Measurements from ENCODE around the gene SAPCD1. TPM values are rescaled to one million over a fixed set of nuclear protein-coding genes. Genes with fewer than 3 reads are reported as not detected.

Gene SAPCD1
- total RNA-seq, 2 donors from 2014 or later = 7.9 to 8.4 TPM

GRCh38 chr6:31763619-31763940 lies 1.1 kb downstream of the SAPCD1 start:
- peak overlapping the region; percentile 86 for H3K27ac ChIP-seq (ENCODE audit: low read depth, low read length)
- H3K36me3 ChIP-seq (ENCODE audit: control insufficient read depth, insufficient read depth, low read length) = no peaks in the 10 kb centered on the region
- H3K27me3 ChIP-seq (ENCODE audit: control insufficient read depth, insufficient read depth, low read length, poor library complexity, severe bottlenecking) = no peaks in the 10 kb centered on the region
- Mint-ChIP-seq H3K36me3 (ENCODE audit: low read depth) (peaks cover 25% of the 10 kb centered on the region), H3K27ac (peak overlapping the region; percentile 77), H3K9me3 (no peaks in the 10 kb centered on the region), H3K27me3 (ENCODE audit: insufficient read depth) (no peaks in the 10 kb centered on the region), H3K4me3 (no peak overlapping the region), H3K4me1 (peaks cover 18% of the 10 kb centered on the region)
- TF ChIP-seq CTCF (conservative IDR thresholded peaks at IDR 0.05) = no peak
- H3K9ac ChIP-seq (ENCODE audit: extremely low read depth, low read length, poor library complexity, severe bottlenecking) = no peak overlapping the region
- H3K4me3 ChIP-seq (ENCODE audit: low read length) = no peak overlapping the region
- WGBS, 2 experiments (ENCODE audit: insufficient coverage in 1 of 2, insufficient read length in 1 of 2) = 0 to 39% methylated on average over 1 of the region's 1 CpG
- no peaks in the 10 kb centered on the region for H3K4me1 ChIP-seq (ENCODE audit: control insufficient read depth, insufficient read depth, low read length)
- peak; percentile 86 for DNase-seq
- H3K9me3 ChIP-seq (ENCODE audit: control insufficient read depth, low read length) = no peaks in the 10 kb centered on the region

- no peaks in the 10 kb centered on the region for H3K36me3 ChIP-seq (ENCODE audit: control insufficient read depth, insufficient read depth, low read length)
- WGBS, 2 experiments (ENCODE audit: insufficient coverage in 1 of 2, insufficient read length in 1 of 2) = 88 to 93% methylated on average over 2 to 4 of the region's 4 CpGs
- H3K4me3 Mint-ChIP-seq = no peak overlapping the region
- peaks cover 23% of the 10 kb centered on the region for H3K36me3 Mint-ChIP-seq (ENCODE audit: low read depth)
- H3K27me3 Mint-ChIP-seq (ENCODE audit: insufficient read depth) = no peaks in the 10 kb centered on the region
- peak overlapping the region; percentile 67 for H3K27ac Mint-ChIP-seq
- H3K4me3 ChIP-seq (ENCODE audit: low read length) = no peak overlapping the region
- H3K9ac ChIP-seq (ENCODE audit: extremely low read depth, low read length, poor library complexity, severe bottlenecking) = no peak overlapping the region
- no peaks in the 10 kb centered on the region for H3K9me3 ChIP-seq (ENCODE audit: control insufficient read depth, low read length)
- H3K9me3 Mint-ChIP-seq = no peaks in the 10 kb centered on the region
- no peaks in the 10 kb centered on the region for H3K27me3 ChIP-seq (ENCODE audit: control insufficient read depth, insufficient read depth, low read length, poor library complexity, severe bottlenecking)
- H3K4me1 Mint-ChIP-seq = peaks cover 18% of the 10 kb centered on the region
- no peak overlapping the region for H3K27ac ChIP-seq (ENCODE audit: low read depth, low read length)
- no peaks in the 10 kb centered on the region for H3K4me1 ChIP-seq (ENCODE audit: control insufficient read depth, insufficient read depth, low read length)
- no peak for DNase-seq
- TF ChIP-seq CTCF (conservative IDR thresholded peaks at IDR 0.05) = no peak
These were observed 1.7 kb downstream of the SAPCD1 start for GRCh38 chr6:31764198-31764597.

GRCh38 chr6:31765559-31765909 lies 3.1 kb downstream of the SAPCD1 start:
- Histone ChIP-seq H3K4me1 (ENCODE audit: control insufficient read depth, insufficient read depth, low read length) (no peaks in the 10 kb centered on the region), H3K4me3 (ENCODE audit: low read length) (no peak overlapping the region), H3K27me3 (ENCODE audit: control insufficient read depth, insufficient read depth, low read length, poor library complexity, severe bottlenecking) (no peaks in the 10 kb centered on the region), H3K27ac (ENCODE audit: low read depth, low read length) (no peak overlapping the region), H3K9me3 (ENCODE audit: control insufficient read depth, low read length) (no peaks in the 10 kb centered on the region), H3K36me3 (ENCODE audit: control insufficient read depth, insufficient read depth, low read length) (no peaks in the 10 kb centered on the region), H3K9ac (ENCODE audit: extremely low read depth, low read length, poor library complexity, severe bottlenecking) (no peak overlapping the region)
- no peak for DNase-seq
- H3K36me3 Mint-ChIP-seq (ENCODE audit: low read depth) = peaks cover 19% of the 10 kb centered on the region
- TF ChIP-seq CTCF (conservative IDR thresholded peaks at IDR 0.05) = no peak
- H3K9me3 Mint-ChIP-seq = no peaks in the 10 kb centered on the region
- WGBS, 2 experiments (ENCODE audit: insufficient coverage in 1 of 2, insufficient read length in 1 of 2) = 92 to 100% methylated on average over 3 to 9 of the region's 9 CpGs
- H3K27ac Mint-ChIP-seq = peak overlapping the region; percentile 41
- H3K4me1 Mint-ChIP-seq = peaks cover 18% of the 10 kb centered on the region
- H3K27me3 Mint-ChIP-seq (ENCODE audit: insufficient read depth) = no peaks in the 10 kb centered on the region
- H3K4me3 Mint-ChIP-seq = peak overlapping the region; percentile 51

Data from endodermal cell (in vitro differentiated cells).